ENCODE results near the gene CNP.
A peak's percentile ranks its signal among the peaks of the same experiment; 100 is the strongest.

DNA sequence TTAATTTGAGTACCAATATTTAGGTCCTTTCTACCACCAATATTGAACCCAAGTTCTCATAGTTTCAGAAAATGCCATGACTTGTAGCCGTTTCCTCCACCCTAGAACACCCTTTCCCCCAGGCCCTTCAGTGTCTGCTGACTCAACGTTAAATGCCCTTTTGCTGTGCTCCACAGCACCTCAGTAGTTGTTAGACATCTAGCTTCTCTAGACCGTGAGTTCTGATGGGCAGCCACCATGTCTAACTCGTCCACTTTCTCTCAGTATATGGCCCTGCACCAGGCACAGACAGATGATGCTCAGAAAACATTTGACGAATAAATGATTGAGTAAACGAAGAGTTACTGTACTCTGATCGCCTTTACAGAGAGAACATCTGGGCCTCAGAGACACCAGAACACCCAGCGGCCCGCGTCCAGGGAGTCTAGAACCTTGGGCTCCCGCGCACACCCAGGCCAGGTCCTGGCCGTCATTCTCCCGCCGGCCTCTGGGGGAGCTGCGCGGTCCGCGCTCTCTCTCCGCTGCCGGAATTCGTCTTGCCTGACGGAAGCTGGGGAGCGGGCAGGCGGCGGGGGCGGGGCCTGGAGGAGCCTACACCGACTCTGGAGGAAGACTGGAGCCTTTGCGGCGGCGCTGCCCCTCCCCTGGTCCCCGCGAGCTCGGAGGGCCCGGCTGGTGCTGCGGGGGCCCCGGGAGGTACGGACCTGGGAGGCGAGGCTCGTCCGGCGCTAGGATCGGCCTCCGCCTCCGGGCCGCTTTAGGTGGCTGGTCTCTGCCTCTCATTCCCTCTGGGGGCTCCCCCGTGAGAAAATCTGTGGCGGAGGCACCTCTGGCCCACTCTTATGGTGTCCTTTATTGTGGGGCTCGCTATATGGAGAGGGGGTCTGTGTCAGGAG is 53.2 kb downstream of the CNP start, which contains the start of gene NKIRAS2:
- peak; percentile 69 for TF ChIP-seq POLR2A (IDR thresholded peaks at IDR 0.05; ENCODE audit: borderline replicate concordance, extremely low read depth, insufficient read depth, insufficient read length)
- TF ChIP-seq SRF (IDR thresholded peaks at IDR 0.05; ENCODE audit: low read depth): no peak; the same call in 1 of the 2 replicates
- TF ChIP-seq, protein P1, sequence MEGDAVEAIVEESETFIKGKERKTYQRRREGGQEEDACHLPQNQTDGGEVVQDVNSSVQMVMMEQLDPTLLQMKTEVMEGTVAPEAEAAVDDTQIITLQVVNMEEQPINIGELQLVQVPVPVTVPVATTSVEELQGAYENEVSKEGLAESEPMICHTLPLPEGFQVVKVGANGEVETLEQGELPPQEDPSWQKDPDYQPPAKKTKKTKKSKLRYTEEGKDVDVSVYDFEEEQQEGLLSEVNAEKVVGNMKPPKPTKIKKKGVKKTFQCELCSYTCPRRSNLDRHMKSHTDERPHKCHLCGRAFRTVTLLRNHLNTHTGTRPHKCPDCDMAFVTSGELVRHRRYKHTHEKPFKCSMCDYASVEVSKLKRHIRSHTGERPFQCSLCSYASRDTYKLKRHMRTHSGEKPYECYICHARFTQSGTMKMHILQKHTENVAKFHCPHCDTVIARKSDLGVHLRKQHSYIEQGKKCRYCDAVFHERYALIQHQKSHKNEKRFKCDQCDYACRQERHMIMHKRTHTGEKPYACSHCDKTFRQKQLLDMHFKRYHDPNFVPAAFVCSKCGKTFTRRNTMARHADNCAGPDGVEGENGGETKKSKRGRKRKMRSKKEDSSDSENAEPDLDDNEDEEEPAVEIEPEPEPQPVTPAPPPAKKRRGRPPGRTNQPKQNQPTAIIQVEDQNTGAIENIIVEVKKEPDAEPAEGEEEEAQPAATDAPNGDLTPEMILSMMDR (IDR thresholded peaks at IDR 0.05 in 2 of 3, conservative IDR thresholded peaks at IDR 0.05 in 1 of 3; ENCODE audit: borderline replicate concordance in 1 of 3, insufficient read depth in 1 of 3, low read depth in 2 of 3, low read length in 2 of 3): peak; percentile 57 to 91 (median 84); a peak in 5 of 6 replicates
- no peak for TF ChIP-seq RAD21 (IDR thresholded peaks at IDR 0.05; ENCODE audit: low read depth)
- TF ChIP-seq, protein P2, sequence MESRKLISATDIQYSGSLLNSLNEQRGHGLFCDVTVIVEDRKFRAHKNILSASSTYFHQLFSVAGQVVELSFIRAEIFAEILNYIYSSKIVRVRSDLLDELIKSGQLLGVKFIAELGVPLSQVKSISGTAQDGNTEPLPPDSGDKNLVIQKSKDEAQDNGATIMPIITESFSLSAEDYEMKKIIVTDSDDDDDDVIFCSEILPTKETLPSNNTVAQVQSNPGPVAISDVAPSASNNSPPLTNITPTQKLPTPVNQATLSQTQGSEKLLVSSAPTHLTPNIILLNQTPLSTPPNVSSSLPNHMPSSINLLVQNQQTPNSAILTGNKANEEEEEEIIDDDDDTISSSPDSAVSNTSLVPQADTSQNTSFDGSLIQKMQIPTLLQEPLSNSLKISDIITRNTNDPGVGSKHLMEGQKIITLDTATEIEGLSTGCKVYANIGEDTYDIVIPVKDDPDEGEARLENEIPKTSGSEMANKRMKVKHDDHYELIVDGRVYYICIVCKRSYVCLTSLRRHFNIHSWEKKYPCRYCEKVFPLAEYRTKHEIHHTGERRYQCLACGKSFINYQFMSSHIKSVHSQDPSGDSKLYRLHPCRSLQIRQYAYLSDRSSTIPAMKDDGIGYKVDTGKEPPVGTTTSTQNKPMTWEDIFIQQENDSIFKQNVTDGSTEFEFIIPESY (IDR thresholded peaks at IDR 0.05; ENCODE audit: extremely low read depth, insufficient replicate concordance, low read length): peak; percentile 66
- no peak for TF ChIP-seq EZH2 (IDR thresholded peaks at IDR 0.05)
